PC-9 (cell line): Measurements from ENCODE around the gene NACC2. TPM values are rescaled to one million over a fixed set of nuclear protein-coding genes. Genes with fewer than 3 reads are reported as not detected.
"Not testable (repeated sequence)": the region's sequence is repeated elsewhere in the genome, so short reads cannot be mapped to it uniquely, and the experiment has no call there.

Experiments used
- BruUV-seq: library from RNA; stranded (reverse); fragments of 400-500 nt; replicated peaks from 2 replicates; lab custom pipeline; 2021; lab: Mats Ljungman, UMichigan
- CTCF ChIA-PET: fragments of 300-600 bp; sonication (Branson Sonifier 250); formaldehyde crosslinking; loops from one replicate; lab custom pipeline; 2022; ENCODE audit warnings: antibody characterized with exemption; lab: Charles Lee
- POLR2A ChIA-PET: fragments of 300-600 bp; sonication (Branson Sonifier 250); formaldehyde crosslinking; loops from one replicate; lab custom pipeline; 2022; ENCODE audit warnings: antibody characterized with exemption; ENCODE audit not compliant: unreplicated experiment; lab: Charles Lee
- DNase-seq, 2 experiments: peaks; one replicate each; pipeline versions ENCODE4 v3.0.0 to v3.0.0-alpha.2; 2015 to 2022; ENCODE audit warnings: mixed read lengths in 1 of 2
- H2AFZ ChIP-seq: fragments of 200-600 bp; sonication (generic); 2 replicates; pipeline ENCODE4 v1.8.1; 2017; ENCODE audit warnings: antibody characterized with exemption
- H3F3A ChIP-seq: fragments of 200-600 bp; sonication (generic); 2 replicates; pipeline ENCODE4 v1.8.1; 2017; ENCODE audit warnings: antibody characterized with exemption, mild to moderate bottlenecking, low read depth; ENCODE audit not compliant: insufficient read depth
- H3K27ac ChIP-seq: fragments of 200-600 bp; sonication (generic); 2 replicates; pipeline ENCODE4 v1.6.1; 2016; ENCODE audit warnings: mixed run types
- H3K27me3 ChIP-seq: fragments of 200-600 bp; sonication (generic); 2 replicates; pipeline ENCODE4 v1.6.1; 2016; ENCODE audit warnings: low read depth, mixed run types; ENCODE audit not compliant: insufficient read depth
- H3K36me3 ChIP-seq: fragments of 200-600 bp; sonication (generic); 2 replicates; pipeline ENCODE4 v1.6.1; 2016; ENCODE audit warnings: low read depth, mixed run types
- H3K4me1 ChIP-seq: fragments of 200-600 bp; sonication (generic); replicated peaks from 2 replicates; pipeline ENCODE4 v1.6.1; 2016; ENCODE audit warnings: mixed run types; ENCODE audit not compliant: insufficient read depth
- H3K4me2 ChIP-seq: fragments of 200-600 bp; sonication (generic); 2 replicates; pipeline ENCODE4 v1.6.1; 2017; ENCODE audit warnings: mixed run types
- H3K4me3 ChIP-seq: fragments of 200-600 bp; sonication (generic); 2 replicates; pipeline ENCODE4 v1.6.1; 2016; ENCODE audit warnings: mixed run types
- H3K79me2 ChIP-seq: fragments of 200-600 bp; sonication (generic); 2 replicates; pipeline ENCODE4 v1.6.1; 2017; ENCODE audit warnings: low read depth, mixed run types
- H3K9me2 ChIP-seq: fragments of 200-600 bp; sonication (generic); 2 replicates; pipeline ENCODE4 v1.8.1; 2017; ENCODE audit warnings: mild to moderate bottlenecking; ENCODE audit not compliant: insufficient read depth
- H3K9me3 ChIP-seq: fragments of 200-600 bp; sonication (generic); 2 replicates; pipeline ENCODE4 v1.8.1; 2016; ENCODE audit warnings: low read depth; ENCODE audit not compliant: insufficient read depth
- H4K20me1 ChIP-seq: fragments of 200-600 bp; sonication (generic); 2 replicates; pipeline ENCODE4 v1.8.1; 2017; ENCODE audit not compliant: insufficient read depth
- EZH2 ChIP-seq: fragments of 200-600 bp; sonication (generic); IDR thresholded peaks from 2 replicates; pipeline ENCODE4 v1.8.0; 2017; ENCODE audit warnings: antibody characterized with exemption, low read depth
- intact Hi-C: fragments of 100-400 bp; cut with micrococcal nuclease; formaldehyde crosslinking; loops from one replicate; pipeline ENCODE4 v1.10.0; 2022; ENCODE audit not compliant: unreplicated experiment
- total RNA-seq: library from RNA; stranded (reverse); gene quantifications from 2 replicates; pipeline ENCODE4 v1.2.3, GENCODE V29; 2021
- TF ChIP-seq, protein P1 (sequence below): fragments of 200-600 bp; sonication (generic); conservative IDR thresholded peaks from 2 replicates; pipeline ENCODE4 v1.6.1; 2017; ENCODE audit warnings: mixed run types, antibody characterized with exemption, mild to moderate bottlenecking, moderate library complexity

The NACC2 gene
- total RNA-seq, 1 experiment from 2014 or later: 22.4 TPM

DNA sequence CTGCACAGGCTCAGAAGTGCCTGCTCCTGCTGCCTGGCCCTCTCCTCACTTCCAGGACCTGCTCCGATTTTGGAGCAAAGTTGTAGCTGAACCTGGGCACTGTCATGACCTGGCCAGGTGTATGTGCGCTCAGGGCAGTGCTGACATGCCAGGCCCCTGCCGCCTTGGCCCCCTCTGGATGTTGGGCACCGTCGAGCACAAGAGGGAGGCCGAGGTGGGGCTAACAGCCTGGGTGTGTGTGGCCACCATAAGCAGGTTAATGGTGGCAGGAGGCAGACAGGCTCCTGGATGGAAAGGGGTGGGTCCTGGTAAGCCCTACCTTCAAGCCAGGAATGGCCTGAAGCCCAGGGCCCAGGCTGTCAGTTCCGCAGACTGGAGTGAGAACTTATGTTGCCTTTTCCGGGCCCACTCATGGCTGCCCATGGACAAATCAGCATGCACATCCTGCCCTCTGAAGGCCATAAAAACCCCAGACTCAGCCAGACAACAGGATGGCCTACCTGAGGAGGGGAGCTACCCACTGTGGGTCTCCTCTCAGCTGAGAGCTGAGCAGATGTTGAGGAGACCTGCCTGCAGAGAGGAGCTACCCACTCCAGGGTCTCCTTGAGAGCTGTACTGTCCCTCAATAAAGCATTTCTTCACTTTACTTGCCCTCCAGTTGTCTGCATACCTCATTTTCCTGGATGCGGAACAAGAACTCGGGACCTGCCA, 66.2 kb downstream of the NACC2 start:
- H3K4me2 ChIP-seq: no peak overlapping the region
- no peaks in the 10 kb centered on the region for H3K9me2 ChIP-seq
- no peak for TF ChIP-seq EZH2
- TF ChIP-seq, protein P1, sequence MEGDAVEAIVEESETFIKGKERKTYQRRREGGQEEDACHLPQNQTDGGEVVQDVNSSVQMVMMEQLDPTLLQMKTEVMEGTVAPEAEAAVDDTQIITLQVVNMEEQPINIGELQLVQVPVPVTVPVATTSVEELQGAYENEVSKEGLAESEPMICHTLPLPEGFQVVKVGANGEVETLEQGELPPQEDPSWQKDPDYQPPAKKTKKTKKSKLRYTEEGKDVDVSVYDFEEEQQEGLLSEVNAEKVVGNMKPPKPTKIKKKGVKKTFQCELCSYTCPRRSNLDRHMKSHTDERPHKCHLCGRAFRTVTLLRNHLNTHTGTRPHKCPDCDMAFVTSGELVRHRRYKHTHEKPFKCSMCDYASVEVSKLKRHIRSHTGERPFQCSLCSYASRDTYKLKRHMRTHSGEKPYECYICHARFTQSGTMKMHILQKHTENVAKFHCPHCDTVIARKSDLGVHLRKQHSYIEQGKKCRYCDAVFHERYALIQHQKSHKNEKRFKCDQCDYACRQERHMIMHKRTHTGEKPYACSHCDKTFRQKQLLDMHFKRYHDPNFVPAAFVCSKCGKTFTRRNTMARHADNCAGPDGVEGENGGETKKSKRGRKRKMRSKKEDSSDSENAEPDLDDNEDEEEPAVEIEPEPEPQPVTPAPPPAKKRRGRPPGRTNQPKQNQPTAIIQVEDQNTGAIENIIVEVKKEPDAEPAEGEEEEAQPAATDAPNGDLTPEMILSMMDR: no peak
- H3K27ac ChIP-seq: no peak overlapping the region
- H3K4me3 ChIP-seq: no peak overlapping the region
- no peak overlapping the region for H2AFZ ChIP-seq
- no peaks in the 10 kb centered on the region for H3F3A ChIP-seq
- H3K79me2 ChIP-seq: no peaks in the 10 kb centered on the region
- intact Hi-C loops: no loop called here
- DNase-seq: no peak
- BruUV-seq: no TSS peak
- CTCF ChIA-PET: no interaction called here
- H3K27me3 ChIP-seq: no peaks in the 10 kb centered on the region
- H3K9me3 ChIP-seq: no peaks in the 10 kb centered on the region
- H3K36me3 ChIP-seq: no peaks in the 10 kb centered on the region
- POLR2A ChIA-PET: no interaction called here
- 0 out of 2 replicates have a peak, but pooled peaks cover 4% of the 10 kb centered on the region for H4K20me1 ChIP-seq
- no peaks in the 10 kb centered on the region for H3K4me1 ChIP-seq

GRCh38 chr9:136026943-136027289, 68.2 kb downstream of the NACC2 start:
- POLR2A ChIA-PET: not testable (repeated sequence)

DNA sequence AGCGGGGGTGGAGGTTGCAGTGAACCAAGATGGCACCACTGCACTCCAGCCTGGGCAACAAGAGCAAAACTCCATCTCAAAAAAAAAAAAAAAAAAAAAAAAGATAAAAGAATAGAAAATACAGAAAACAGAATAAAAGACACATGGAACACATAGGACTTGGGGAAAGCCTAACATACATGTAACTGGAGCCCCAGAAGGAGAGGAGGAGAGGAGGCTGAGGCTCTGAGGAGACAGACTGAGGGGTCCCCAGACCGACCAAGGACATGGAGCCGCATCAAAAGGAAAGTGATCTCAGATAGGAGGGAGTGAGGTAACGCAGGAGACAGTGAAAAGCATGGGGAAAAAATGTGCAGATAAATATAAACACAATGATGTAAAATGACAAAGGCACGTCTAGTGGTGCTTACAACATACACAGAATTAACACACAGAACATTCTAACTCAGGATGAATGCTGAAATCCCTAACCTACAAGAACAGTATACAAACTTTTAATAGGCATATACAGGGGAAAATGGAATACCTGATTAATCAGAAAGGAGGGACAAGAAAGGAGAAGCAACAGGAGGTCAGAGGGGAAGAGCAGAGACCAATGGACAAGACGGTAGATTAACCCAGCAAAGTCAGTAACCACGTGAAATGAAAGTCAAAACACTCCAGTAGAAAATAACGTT, 68.7 kb downstream of the NACC2 start:
- Histone ChIP-seq H3K27ac (no peak overlapping the region), H4K20me1 (peaks cover 4% of the 10 kb centered on the region; the same call in 1 of the 2 replicates), H3K4me1 (no peaks in the 10 kb centered on the region), H3K79me2 (no peaks in the 10 kb centered on the region), H3K27me3 (no peaks in the 10 kb centered on the region), H3K4me2 (no peak overlapping the region), H3K9me2 (no peaks in the 10 kb centered on the region), H3K36me3 (no peaks in the 10 kb centered on the region), H3K9me3 (no peaks in the 10 kb centered on the region), H3F3A (no peaks in the 10 kb centered on the region), H3K4me3 (no peak overlapping the region), H2AFZ (no peak overlapping the region)
- POLR2A ChIA-PET: no interaction called here
- CTCF ChIA-PET: no interaction called here
- intact Hi-C loops: no loop called here
- DNase-seq: no peak
- no TSS peak for BruUV-seq
- no peak for TF ChIP-seq EZH2
- TF ChIP-seq, protein P1: no peak

More at GRCh38 chr9:136026943-136027289, 68.2 kb downstream of the NACC2 start:
- CTCF ChIA-PET, H3K4me2 ChIP-seq, H3K9me3 ChIP-seq, BruUV-seq, H3K36me3 ChIP-seq, intact Hi-C loops, H3K4me1 ChIP-seq, DNase-seq, H2AFZ ChIP-seq, H3K27me3 ChIP-seq, H3K4me3 ChIP-seq, H3F3A ChIP-seq, H3K27ac ChIP-seq, H3K9me2 ChIP-seq, H3K79me2 ChIP-seq, H4K20me1 ChIP-seq: not testable (repeated sequence)
